HG03521 (cell line): ENCODE measurements around the gene GNPTG.

Experiments
- ATAC-seq: cut with Tn5 transposase; IDR thresholded peaks from one replicate; pipeline ENCODE4 v1.9.1; 2021; ENCODE audit warnings: mild to moderate bottlenecking, moderate library complexity; ENCODE audit not compliant: unreplicated experiment

The GNPTG gene

DNA sequence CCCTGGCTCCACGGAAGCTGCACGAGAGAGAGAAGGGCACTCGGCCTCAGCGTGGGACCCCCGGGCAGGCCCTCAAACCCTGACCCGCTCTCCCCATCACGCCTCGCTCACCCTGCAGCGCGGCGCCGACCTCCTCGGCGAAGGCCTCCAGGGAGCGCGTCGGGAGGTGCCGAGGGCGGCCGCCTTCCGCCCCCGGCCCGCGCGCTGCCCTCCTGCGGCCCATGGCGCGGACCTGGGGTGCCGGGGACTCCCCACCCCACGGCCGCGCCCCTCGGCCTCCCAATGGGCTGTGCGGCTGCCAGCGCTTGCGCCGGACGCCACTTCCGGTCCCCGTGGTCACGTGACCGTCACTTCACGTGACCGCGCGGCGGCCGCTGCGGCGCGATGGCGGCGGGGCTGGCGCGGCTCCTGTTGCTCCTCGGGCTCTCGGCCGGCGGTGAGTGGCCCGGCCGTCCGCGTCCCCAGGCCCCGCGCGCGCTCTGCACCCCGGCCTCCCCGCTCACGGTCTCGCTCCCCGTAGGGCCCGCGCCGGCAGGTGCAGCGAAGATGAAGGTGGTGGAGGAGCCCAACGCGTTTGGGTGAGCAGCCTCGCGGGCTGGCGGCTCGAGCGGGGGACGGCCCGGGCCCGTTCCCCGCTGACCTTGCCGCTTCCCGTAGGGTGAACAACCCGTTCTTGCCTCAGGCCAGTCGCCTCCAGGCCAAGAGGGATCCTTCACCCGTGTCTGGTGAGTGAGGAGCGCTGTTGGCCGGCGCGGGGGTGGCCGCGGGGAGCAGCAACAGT, at the start of gene GNPTG, which contains the start of gene TSR3:
Gene GNPTG (plus strand): TSS at position 350 of the 781 bp plus-strand sequence. CDS start 35 bp downstream, at position 385.
Gene TSR3 (minus strand): TSS at position 297 of the 781 bp plus-strand sequence. CDS start 74 bp downstream, at position 223.
- ATAC-seq: peak; percentile 77

GRCh38 chr16:1305823-1306222, 45.9 kb upstream of the GNPTG start:
- ATAC-seq: no peak

DNA sequence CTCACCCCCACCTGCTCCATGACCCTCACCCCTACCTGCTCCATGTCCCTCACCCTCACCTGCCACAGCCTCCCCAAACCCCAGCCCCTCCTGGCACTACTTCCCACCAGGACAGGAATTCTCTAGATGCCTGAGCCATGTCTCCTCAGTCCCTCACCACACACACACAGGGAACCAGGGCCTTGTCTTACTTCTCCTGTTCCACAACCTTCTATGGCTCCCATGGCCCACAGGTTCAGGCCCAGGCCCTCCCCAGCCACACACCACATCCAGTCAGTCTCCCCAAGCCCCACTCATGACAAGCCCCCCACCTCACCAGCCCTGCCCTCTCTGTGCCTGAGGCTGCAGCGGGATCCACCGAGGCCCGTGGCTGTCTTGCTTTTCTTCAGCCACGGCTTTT, 45.4 kb upstream of the GNPTG start:
- no peak for ATAC-seq

DNA sequence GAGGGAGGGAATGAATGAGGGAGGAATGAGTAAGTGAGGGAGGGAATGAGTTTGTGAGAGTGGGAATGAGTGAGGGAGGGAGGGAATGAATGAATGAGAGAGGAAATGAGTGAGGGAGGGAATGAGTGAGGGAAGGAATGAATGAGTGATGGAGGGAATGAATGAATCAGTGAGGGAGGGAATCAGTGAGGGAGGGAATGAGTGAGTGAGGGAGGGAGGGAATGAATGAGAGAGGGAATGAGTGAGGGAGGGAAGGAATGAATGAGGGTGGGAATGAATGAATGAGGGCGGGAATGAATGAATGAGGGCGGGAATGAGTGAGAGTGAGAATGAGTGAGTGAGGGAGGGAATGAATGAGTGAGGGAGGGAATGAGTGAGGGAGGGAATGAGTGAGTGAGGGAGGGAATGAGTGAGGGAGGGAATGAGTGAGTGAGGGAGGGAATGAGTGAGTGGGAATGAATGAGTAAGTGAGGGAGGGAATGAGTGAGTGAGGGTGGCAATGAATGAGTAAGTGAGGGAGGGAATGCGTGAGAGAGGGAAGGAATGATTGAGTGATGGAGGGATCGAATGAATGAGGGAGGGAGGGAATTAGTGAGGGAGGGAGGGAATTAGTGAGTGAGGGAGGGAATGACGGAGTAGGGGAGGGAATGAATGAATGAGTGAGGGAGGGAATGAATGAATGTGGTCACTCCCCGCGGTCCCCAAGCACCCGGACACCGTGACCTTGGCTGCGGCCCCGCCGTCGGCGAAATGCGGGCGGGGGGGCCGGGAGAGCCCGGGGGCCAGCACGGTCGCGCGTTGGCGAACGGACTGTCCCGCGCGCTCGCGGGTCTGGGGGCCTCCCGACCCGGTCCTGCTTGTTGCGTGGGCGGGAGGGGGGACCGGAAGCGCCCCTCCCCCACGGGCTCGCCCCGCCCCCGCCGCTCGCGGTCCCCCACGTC, 43.4 kb upstream of the GNPTG start:
- ATAC-seq: no peak

- peak; percentile 58 for ATAC-seq
These were observed 42.5 kb upstream of the GNPTG start, which contains the start of gene UBE2I for GRCh38 chr16:1308977-1309885. Gene UBE2I (plus strand): TSS chr16:1309636. CDS start chr16:1314031, 4,395 bp downstream.

- ATAC-seq: peak; percentile 14
These were observed 41.6 kb upstream of the GNPTG start for GRCh38 chr16:1309888-1310831.

DNA sequence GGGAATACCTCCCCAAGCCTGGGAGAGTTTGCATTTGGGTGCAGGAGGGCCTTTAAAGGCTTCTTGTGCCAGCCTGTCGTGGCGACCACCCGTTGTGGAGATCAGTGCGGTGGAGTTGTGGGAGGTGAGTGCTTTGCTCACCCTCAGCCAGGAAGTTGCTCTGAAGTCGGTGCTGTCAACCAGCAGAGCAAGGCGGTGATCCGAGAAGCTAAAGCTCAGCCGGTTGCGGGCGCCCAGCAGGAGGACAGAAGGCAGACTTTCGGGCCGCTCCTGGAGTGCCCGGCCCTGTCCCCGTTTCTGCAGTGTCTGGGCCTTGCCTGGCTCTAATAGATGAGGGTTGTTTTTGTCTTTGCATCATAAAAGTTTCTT, 40.9 kb upstream of the GNPTG start:
- no peak for ATAC-seq

GRCh38 chr16:1311212-1311737, 40.5 kb upstream of the GNPTG start:
- ATAC-seq: no peak

GRCh38 chr16:1311738-1312466, 39.8 kb upstream of the GNPTG start:
- ATAC-seq: no peak

- ATAC-seq: no peak
These were observed 39.3 kb upstream of the GNPTG start for GRCh38 chr16:1312467-1312816.

- no peak for ATAC-seq
These were observed 38.8 kb upstream of the GNPTG start for GRCh38 chr16:1312903-1313302.

GRCh38 chr16:1313721-1314369, 37.9 kb upstream of the GNPTG start:
- ATAC-seq: no peak

- no peak for ATAC-seq
These were observed 37.2 kb upstream of the GNPTG start for GRCh38 chr16:1314399-1315068.

GRCh38 chr16:1315081-1316032, 36.4 kb upstream of the GNPTG start:
- no peak for ATAC-seq

GRCh38 chr16:1316033-1316405, 35.7 kb upstream of the GNPTG start:
- ATAC-seq: no peak

- ATAC-seq: no peak
These were observed 34.1 kb upstream of the GNPTG start for GRCh38 chr16:1317479-1318267.
